Suppressor macrophage treated with lipopolysaccharide for 1 hour (primary cell): ENCODE results near the gene CCDC154.
"Not testable (repeated sequence)": the region's sequence is repeated elsewhere in the genome, so short reads cannot be mapped to it uniquely, and the experiment has no call there.

Experiments used
- DNase-seq, 3 donors: peaks; one replicate each; pipeline ENCODE4 v3.0.0-alpha.2; 2020 to 2022

The CCDC154 gene, protein sequence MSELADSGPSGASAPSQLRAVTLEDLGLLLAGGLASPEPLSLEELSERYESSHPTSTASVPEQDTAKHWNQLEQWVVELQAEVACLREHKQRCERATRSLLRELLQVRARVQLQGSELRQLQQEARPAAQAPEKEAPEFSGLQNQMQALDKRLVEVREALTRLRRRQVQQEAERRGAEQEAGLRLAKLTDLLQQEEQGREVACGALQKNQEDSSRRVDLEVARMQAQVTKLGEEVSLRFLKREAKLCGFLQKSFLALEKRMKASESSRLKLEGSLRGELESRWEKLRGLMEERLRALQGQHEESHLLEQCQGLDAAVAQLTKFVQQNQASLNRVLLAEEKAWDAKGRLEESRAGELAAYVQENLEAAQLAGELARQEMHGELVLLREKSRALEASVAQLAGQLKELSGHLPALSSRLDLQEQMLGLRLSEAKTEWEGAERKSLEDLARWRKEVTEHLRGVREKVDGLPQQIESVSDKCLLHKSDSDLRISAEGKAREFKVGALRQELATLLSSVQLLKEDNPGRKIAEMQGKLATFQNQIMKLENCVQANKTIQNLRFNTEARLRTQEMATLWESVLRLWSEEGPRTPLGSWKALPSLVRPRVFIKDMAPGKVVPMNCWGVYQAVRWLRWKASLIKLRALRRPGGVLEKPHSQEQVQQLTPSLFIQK

DNA sequence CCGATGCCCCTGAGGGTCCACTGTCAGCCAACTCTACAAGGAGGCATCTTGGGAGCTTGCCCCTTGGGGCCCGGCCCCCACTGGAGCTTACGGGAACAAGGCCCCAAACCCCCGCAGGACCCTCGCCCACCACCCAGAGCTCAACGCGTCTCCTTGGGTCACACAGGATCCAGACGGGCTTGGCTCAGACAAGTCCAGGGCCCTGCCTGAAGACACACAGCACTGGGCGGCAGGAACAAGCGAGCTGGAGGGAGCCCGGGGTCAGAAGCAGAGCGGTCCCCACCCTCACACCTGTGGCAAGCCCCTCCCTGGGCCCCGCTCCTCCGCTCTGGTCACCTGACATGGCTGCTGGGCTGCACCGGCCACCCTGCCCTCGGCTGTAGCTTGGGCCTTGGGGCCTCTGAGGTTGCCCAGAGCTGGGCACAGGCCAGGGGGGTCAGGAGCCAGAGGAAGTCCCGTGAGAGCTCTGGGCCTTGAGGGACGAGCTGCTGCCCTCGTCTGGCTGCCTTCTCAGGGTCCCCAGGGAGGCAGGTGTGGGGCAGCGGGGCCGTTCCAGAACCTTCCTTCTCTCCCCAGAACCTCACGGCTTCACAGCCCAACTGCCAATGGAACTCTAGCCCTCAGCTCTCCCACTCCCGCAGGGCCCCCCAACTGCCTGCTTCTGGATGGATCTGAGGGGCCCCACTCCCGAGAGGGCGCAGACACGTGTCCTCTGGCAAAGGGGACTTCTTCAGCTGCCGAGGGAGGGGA lies at the start of gene CCDC154:
CCDC154 (minus strand) TSS at position 577 of the 750 bp plus-strand sequence; CDS start at position 343, 234 bp downstream.
- DNase-seq = no peak

DNA sequence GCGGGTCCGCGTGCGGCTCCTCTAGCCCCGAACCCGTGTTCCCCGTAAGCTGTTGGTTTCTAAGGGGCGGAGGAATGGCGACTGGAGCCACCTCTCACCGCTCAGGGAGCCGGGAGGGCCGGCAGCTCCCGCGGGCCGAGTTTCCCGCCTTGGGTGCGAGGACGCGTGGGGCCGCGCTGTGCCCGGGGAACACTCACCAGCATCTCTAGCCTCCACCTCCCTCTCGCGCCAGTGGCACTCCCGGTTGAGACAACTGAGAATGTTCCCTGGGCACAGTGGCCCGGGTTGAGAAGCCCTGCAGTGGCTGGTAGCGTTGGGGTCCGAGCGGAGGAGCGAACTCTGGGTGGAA lies 49.4 kb upstream of the CCDC154 start:
- peak; percentile 29 to 48 (median 31) for DNase-seq

DNA sequence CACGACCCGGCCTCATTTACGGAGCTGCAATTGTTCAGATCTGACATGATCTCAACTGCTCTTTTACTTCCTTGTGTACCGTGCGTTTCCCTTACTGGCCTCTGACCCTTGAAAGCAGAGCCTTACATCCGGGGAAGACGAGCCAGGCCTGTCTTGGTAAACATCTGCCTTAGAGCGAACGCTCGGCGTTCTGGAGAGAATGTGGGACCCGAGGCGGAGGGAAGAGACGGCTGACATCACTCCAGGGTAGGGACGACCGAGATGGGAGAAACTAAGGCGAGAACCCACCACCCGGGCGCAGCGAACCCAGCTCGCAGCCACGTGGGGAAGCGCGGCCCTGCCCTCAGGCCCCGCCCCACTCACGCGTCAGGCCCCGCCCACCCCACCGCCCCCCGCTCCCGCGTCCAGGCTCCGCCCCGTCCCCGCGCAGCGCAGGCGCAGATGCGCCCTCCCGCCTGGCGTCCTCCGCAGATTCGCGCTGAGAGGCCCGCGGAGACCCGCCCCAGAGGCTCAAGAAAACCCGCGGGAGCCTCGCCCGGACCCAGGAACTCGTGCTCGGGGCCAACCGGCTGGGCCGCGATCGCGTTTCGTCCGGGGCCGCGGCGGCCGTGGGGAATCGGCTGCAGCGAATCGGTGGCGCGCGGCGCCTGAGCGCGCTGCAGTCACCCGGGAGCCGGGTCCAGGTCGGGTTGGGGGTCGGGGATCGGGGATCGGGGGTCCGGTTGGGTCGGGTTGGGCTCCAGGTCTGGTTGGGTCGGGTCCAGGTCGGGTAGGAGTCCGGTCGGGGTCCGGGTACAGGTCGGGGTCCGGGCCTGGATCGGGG lies 48.8 kb upstream of the CCDC154 start, which contains the start of gene TELO2:
TELO2 (plus strand) TSS at position 438 of the 823 bp plus-strand sequence. CDS start 922 bp downstream, outside the sequence.
- peak; percentile 87 to 97 (median 93) for DNase-seq

DNA sequence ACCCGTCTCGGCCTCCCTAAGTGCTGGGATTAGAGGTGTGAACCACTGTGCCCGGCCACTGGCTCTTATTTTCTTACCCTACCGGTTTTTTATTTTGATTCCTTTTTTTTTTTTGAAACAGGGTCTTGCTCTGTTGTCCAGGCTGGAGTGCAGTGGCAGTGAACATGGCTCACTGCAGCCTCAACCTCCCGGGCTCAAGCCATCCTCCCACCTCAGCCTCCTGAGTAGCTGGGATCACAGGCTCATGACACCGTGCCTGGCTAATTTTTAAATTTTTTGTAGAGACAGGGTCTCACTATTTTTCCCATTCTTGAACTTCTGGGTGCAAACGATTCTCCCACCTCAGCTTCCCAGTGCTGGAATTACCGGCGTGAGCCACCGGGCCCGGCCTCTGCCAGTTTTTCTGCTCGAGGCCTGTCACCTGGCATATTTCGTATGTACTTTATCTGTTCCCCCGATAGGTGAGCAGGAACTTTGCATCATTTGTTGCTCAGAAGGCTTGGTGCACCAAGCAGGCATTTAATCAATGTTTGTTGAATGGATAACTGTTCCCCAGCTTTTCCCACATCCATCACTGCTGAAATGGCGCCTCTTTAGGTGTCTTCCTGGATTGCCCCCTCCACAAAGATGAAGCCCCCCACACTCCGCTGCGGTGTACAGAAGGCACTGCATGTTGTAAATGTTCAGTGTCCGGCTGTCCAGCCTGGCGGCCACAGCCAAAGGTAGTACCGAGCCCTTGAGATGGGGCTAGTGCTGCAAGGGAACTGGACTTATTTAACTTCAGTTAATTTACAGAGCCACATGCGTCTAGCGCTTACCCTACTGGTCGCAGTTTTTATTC lies 47.9 kb upstream of the CCDC154 start:
- no peak for DNase-seq

DNA sequence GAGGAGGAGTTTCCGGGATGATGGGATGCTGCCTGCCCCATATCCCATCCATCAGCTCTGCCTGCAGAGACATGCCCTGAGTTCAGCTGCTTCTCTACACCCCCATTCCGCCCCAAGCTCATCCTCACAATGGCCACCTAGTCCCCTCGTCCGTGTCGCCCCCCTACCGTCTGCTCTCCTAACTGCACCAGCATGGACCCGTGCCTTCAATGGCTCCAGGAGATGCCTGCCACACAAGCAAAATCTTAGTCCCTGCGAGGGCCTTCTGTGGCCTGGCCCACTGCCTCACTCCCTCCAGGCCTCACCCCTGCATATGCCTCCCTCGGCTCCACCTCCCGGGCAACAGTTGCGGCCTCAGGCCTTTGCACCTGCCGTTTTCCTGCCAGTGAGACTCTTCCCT lies 47.0 kb upstream of the CCDC154 start:
- no peak for DNase-seq

DNA sequence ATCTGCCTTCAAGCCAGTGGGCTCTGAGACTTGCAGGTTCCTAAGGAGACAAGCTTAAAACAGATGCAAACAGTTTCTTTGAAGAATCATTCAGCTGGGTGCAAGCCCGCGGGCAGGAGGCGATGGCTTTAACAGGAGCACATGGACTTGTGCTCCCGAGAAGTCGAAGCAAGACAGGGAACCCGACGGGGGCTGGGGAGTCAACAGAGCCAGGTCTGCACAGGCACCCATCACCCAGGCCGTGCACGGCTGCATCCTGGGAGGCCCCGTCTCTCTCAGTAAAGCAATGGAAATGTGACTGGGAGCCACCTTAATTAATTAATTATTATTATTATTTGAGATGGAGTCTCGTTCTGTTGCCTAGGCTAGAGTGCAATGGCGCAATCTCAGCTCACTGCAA lies 44.7 kb upstream of the CCDC154 start:
- no peak for DNase-seq

DNA sequence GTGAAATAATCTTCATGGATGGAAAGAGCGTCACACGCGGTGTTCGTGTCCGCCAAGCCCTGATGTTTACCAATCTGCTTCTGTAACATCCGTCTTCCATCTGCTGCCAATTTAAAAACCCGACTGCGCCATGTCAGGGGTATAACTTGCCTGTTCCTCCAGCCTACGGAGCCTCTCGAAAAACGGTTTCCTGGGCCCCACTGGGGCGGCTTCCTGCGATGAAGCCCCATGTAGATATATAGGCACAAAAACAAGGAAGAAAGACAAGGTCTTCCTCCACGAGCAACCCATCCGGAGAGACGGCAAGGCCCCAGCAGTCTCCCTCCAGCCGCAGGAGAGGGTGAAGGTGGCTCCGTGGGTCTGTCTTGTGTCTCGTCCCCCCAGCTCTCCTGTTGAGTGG lies 44.3 kb upstream of the CCDC154 start, which contains the start of gene PTX4:
PTX4 (minus strand) TSS at position 326 of the 400 bp plus-strand sequence; CDS start at position 291, 35 bp downstream.
- DNase-seq = no peak

DNA sequence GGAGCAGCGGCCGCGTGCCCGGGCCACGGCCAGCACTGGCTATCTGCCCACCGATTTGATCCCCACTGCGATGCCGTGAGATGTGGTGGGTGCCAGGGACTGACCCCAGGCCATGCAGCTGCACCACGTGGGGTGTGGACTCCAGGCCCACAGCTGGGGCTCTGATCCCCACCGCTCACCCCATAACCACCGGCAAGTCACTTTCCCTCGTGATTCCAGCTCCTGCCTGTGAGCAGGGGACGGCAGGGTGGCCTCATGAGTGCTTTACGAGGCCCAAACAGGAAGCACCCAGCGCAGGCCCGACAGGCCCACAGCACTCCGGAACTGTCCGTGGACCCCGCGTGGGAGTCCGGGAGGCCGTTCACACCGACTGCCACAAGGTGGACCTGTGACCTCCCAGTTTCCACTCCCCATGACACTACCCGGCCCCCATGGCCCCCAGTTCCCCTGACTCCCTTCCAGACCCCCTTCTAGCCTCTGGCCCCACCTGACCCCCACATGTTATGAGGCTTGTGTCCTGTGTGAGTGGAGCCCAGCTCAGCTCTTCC lies 43.8 kb upstream of the CCDC154 start:
- no peak for DNase-seq

DNA sequence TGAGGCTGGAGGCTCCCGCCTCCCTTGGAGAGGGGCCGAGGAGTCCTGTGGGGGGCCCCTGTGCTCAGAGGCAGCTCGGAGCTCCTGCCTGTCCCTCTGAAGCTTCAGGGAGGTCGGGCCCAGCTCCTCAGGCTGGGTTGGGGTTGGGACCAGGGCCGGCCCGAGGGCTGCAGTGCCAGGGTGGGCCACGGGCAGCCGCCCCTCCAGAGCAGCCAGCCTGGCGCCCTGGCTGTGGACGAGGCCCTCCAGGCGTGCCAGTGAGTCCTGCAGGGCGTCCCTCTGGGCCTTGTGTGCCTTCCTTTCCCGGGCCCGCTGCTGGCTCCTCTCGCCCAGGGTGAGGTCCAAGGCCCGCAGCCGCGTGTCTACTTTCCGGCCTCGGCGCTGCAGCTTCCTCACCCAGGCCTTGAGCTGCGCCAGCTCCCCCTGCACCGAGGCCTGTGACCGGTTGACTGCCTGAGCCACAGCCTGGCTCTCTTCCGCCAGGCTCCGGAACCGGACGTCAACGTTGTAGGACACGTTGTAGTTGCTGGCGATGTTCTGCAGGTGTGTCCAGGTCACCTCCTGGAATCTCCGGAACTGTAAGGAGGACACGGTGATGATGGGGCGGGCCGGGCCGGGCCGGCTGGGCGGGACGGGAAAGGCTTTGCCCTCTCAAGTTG lies 43.2 kb upstream of the CCDC154 start:
- DNase-seq = no peak

DNA sequence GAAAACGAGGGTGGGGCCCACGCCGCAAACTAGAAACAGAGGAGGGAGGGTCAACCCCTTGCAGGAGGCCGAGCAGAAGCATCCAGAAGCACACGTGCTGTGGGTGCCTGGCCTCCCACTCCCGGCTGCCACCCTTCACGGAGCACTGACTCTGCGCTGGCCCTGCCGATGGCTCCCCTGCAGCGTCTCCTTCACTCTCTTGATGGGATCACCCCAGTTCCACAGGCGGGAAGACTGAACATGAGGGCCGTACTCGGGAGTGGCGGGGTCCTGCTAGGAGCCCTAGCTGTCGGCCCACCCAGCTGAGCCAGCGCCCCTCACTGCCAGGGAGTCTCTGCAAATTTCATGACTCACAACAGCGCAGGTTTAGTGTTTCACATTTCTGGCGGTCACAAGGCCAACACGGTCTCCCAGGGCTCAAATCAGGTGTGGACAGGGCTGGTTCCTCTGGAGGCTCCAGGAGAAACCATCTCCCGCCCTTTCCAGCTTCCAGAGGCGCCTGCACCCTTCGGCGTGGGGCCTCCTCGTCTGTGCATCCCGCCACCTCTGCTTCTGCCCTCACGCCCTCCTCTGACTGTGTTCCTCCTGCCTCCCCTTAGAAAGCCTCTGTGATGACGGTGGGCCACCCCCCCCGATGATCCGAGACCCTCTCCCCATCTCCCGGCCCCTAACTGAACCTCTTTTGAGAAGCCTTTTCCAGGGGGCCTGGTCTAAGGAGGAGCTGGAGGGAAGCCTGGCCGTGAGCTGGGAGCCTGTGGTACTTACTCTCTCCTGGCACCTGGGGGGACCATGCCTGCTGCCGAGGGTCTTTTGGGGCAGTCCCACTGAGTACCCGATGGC lies 42.4 kb upstream of the CCDC154 start:
- no peak for DNase-seq

DNA sequence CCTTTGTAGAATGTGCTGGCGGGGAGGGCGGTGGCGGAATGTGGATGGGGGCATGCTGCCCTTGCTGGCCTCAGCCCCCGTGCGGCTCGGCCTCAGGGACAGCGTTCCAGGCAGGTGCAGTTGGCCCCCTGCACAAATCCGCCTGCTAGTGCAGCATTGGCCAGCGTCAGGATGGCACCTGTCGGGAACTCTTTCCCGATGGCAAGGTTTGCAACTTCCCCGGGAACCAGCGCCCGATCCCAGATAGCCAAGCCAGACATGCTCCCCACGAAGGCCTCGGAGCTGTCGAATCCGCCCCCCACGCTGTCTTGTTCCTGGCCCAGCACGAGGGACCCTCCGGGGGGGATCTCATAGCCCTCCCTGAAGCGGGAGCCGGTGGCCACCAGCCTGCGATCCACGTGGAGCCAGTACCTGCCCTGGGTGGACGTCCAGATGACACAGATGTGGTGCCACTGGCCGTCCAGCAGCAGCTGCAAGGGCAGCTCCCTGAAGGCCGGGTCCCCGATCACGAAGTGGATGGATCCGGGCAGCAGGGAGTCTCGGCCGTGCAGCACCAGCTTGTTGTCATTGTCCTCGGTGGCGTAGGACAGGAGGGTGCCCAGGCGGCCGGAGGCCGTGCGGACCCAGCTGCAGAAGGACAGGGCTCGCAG lies 41.6 kb upstream of the CCDC154 start:
- DNase-seq = no peak

DNA sequence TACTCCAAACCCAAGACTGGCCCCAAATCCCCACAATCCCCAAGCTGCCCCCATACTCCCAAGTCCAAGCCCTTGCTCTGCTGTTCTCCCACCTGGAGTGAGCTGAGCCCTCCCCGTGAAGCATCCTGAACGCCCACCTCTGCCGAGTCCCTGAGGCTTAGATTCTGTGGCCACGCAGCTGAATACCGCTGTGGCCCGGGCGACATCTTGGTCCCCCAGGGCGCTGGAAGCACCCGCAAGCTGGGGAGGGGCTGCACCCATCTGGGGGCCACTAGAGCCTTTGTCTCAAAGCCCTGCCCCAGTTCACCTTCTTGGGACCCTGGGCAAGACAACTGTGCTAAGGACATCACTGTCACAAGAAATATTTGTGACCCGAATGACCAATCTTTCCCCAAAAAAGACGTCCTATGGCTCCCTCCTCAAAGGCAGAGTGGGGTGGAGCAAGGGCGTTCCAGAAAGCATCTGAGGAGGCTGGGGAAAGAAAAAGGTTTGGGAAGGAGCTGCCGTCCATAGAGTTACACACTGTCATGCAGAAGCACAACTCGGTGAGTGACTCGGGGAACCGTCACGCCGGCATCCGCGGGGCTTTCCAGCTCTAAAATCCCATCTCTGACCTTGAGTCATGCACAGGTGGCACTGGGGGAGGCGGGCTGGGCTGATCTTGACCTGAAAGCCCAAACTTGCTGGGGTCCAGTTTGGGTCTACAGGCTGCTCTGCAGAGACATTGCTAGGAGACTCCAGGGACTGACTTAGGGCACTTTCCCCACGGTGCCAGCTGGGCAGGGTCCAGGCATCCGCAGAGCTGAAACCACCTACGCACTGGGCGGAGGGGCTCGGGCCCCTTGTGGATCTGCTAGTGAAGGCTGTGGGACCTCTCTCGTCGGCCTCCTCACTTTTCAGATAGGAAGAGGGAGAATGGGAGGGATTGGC lies 37.8 kb upstream of the CCDC154 start:
- DNase-seq = peak; percentile 35 to 66 (median 49)

DNA sequence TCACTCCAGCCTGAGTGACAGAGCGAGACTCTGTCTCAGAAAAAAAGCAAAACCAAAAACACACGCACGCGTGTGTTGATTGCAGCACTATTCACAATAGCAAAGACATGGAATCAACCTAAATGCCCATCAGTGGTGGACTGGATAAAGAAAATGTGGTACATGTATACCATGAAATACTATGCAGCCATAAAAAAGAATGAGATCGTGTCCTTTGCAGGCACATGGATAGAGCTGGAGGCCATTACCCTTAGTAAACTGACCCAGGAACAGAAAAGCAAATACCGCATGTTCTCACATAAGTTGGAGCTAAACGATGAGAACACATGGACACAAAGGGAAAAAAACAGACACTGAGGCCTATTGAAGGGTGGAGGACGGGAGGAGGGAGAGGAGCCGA lies 34.6 kb upstream of the CCDC154 start:
- DNase-seq = not testable (repeated sequence)

DNA sequence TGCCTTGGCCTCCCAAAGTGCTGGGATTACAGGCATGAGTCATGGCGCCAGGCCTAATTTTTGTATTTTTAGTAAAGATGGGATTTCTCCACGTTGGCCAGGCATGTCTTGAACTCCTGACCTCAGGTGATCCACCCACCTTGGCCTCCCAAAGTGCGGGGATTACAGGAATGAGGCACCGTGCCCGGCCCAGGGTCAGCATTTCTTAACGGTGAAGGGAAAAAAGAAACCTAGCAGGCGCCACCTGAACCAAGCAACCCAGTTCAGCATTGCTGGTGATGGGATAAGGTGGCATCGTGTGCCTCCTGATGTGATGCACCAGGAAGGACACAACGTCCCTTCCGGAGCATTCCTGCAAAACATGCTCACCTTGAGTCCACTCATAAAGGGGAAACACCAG lies 32.7 kb upstream of the CCDC154 start:
- DNase-seq = no peak

DNA sequence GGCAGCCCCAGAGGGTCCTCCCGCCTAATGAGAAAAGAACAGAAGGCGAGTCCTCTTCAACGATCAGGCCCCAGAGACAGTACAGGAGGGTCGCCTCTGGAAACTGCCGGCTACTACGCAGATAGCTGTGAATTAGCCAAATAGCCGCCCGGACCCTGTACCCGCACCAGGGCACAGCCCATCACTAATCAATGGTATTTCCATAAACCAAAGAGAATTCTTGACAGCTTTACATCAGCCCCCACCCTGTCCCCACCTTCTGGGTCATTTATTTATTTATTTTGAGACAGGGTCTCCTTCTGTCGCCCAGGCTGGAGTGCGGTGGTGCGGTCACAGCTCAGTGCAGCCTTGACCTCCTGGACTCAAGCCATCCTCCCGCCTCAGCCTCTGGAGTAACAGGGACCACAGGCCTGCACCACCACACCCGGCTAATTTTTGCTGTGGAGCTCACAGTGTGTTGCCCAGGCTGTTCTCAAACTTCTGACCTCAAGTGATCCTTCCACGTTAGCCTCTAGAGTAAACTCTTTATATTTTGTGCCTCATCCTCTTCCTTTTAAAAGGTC lies 31.3 kb upstream of the CCDC154 start:
- DNase-seq = no peak

DNA sequence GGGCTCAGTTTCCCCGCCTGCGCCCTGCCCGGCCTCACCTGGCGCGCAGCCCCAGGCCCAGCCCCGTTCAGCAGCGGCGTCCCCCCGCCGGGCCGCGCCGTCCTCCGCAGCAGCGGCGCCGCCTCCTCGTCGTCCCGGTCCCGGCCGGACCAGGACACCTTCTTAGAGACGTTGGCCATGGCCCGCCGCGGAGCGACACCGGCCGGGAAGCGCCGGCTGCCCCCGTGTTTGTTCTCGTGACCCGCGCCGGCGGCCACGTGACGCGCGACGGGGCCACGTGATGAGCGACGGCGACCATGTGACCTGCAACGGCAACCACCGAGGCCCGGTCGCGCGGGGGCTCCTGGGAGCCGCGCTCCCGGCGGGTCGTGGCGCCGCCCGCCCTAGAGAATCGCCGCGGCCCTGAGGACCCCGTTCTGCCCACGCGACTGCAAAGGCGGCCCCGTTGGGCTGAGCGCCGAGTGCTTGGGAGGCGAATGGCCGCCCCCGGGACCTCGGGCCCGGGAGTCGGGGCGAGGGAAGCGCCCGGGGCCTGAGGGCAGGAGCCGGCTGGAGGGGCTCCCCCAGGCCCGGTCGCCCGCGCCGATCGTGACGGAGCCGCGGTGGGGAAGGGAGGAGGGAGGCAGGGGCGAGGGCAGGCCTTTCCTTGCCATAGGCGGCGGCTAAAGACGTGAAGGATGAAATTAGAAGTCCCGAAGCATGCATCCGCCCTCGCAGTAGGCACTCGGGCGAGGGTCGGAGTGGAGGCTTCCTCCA lies 30.6 kb upstream of the CCDC154 start, which contains the start of gene CLCN7:
CLCN7 (minus strand) TSS at position 233 of the 756 bp plus-strand sequence; CDS start at position 179, 54 bp downstream.
- peak; percentile 90 to 96 (median 95) for DNase-seq
